WTC11 (cell line): ENCODE measurements around the gene CCDC6. TPM values are rescaled to one million over a fixed set of nuclear protein-coding genes. Genes with fewer than 3 reads are reported as not detected.

Experiments
- ATAC-seq: fragments of 200-7000 bp; cut with Tn5 transposase; 2 replicates; pipeline ENCODE4 v1.10.0; 2021; ENCODE audit warnings: mild to moderate bottlenecking, moderate library complexity
- CTCF ChIA-PET: fragments of 300-600 bp; sonication (Branson Sonifier 250); formaldehyde crosslinking; loops from one replicate; lab custom pipeline; 2021; ENCODE audit warnings: antibody characterized with exemption; lab: Charles Lee
- POLR2A ChIA-PET: fragments of 350-600 bp; sonication (Branson Sonifier 250); formaldehyde crosslinking; loops from one replicate; lab custom pipeline; 2021; ENCODE audit warnings: antibody characterized with exemption; lab: Charles Lee
- DNase-seq: peaks from one replicate; pipeline ENCODE4 v3.0.0; 2021; ENCODE audit warnings: low spot score
- H3K27ac Mint-ChIP-seq: 2 replicates; pipeline ENCODE4 v1.8.0; 2021; ENCODE audit warnings: mixed read lengths
- H3K27me3 Mint-ChIP-seq: 2 replicates; pipeline ENCODE4 v1.8.0; 2021; ENCODE audit warnings: low read depth, mild to moderate bottlenecking, moderate library complexity, mixed read lengths
- H3K36me3 Mint-ChIP-seq: 2 replicates; pipeline ENCODE4 v1.8.0; 2021; ENCODE audit warnings: mixed read lengths
- H3K4me1 Mint-ChIP-seq: 2 replicates; pipeline ENCODE4 v1.8.0; 2022; ENCODE audit warnings: mixed read lengths
- H3K4me3 Mint-ChIP-seq: 2 replicates; pipeline ENCODE4 v1.8.0; 2021; ENCODE audit warnings: mild to moderate bottlenecking, moderate library complexity, mixed read lengths
- H3K9me3 Mint-ChIP-seq: 2 replicates; pipeline ENCODE4 v1.8.0; 2021; ENCODE audit warnings: mixed read lengths
- CREM ChIP-seq: sonication (generic); formaldehyde crosslinking; IDR thresholded peaks from 2 replicates; pipeline ENCODE4 v1.8.1; 2022; ENCODE audit warnings: mild to moderate bottlenecking, missing genetic modification reagents, moderate library complexity
- ESRRA ChIP-seq: sonication (generic); formaldehyde crosslinking; IDR thresholded peaks from 2 replicates; pipeline ENCODE4 v1.8.1; 2022; ENCODE audit warnings: mild to moderate bottlenecking, missing genetic modification reagents, borderline replicate concordance
- FOXP1 ChIP-seq: sonication (generic); formaldehyde crosslinking; IDR thresholded peaks from 2 replicates; pipeline ENCODE4 v1.8.0; 2022; ENCODE audit warnings: missing genetic modification reagents, mild to moderate bottlenecking, moderate library complexity, borderline replicate concordance
- JAZF1 ChIP-seq: fragments of 250-450 bp; sonication (Bioruptor Pico); IDR thresholded peaks from 2 replicates; pipeline ENCODE4 v1.9.0; 2021; ENCODE audit warnings: moderate library complexity, mild to moderate bottlenecking, inconsistent platforms
- MXD4 ChIP-seq: fragments of 250-450 bp; sonication (Bioruptor Pico); IDR thresholded peaks from 2 replicates; pipeline ENCODE4 v1.8.0; 2021; ENCODE audit warnings: mild to moderate bottlenecking, moderate library complexity, borderline replicate concordance
- NFYB ChIP-seq: sonication (generic); formaldehyde crosslinking; conservative IDR thresholded peaks from 2 replicates; pipeline ENCODE4 v1.8.0; 2022; ENCODE audit warnings: low read depth, missing genetic modification reagents
- SP1 ChIP-seq: sonication (generic); formaldehyde crosslinking; conservative IDR thresholded peaks from 2 replicates; pipeline ENCODE4 v1.8.1; 2022; ENCODE audit warnings: missing genetic modification reagents
- TP53 ChIP-seq: sonication (generic); formaldehyde crosslinking; IDR thresholded peaks from 2 replicates; pipeline ENCODE4 v1.8.1; 2023; ENCODE audit warnings: mild to moderate bottlenecking, missing genetic modification reagents
- ZNF138 ChIP-seq: sonication (generic); formaldehyde crosslinking; conservative IDR thresholded peaks from 2 replicates; pipeline ENCODE4 v1.8.1; 2022; ENCODE audit warnings: mild to moderate bottlenecking, moderate library complexity, missing genetic modification reagents
- ZNF317 ChIP-seq: sonication (generic); formaldehyde crosslinking; IDR thresholded peaks from 2 replicates; pipeline ENCODE4 v1.8.1; 2023; ENCODE audit warnings: low read depth, mild to moderate bottlenecking, moderate library complexity, missing genetic modification reagents, borderline replicate concordance
- ZNF396 ChIP-seq: fragments of 250-450 bp; sonication (Bioruptor Pico); IDR thresholded peaks from 2 replicates; pipeline ENCODE4 v1.8.0; 2021; ENCODE audit warnings: mild to moderate bottlenecking, moderate library complexity, borderline replicate concordance
- total RNA-seq: library from RNA; stranded (reverse); gene quantifications from 3 replicates; pipeline ENCODE4 v1.2.3, GENCODE V29; 2021
- TF ChIP-seq, protein P1 (sequence below): sonication (generic); formaldehyde crosslinking; IDR thresholded peaks from 2 replicates; pipeline ENCODE4 v1.8.1; 2023; ENCODE audit warnings: mild to moderate bottlenecking, missing genetic modification reagents, borderline replicate concordance
- TF ChIP-seq, protein P2 (sequence below): sonication (generic); formaldehyde crosslinking; IDR thresholded peaks from 2 replicates; pipeline ENCODE4 v1.8.1; 2023; ENCODE audit warnings: mild to moderate bottlenecking, missing genetic modification reagents
- TF ChIP-seq, protein P3 (sequence below): sonication (generic); formaldehyde crosslinking; IDR thresholded peaks from 2 replicates; pipeline ENCODE4 v1.8.0; 2022; ENCODE audit warnings: missing genetic modification reagents
- TF ChIP-seq, protein P4 (sequence below): fragments of 250-450 bp; sonication (Bioruptor Pico); IDR thresholded peaks from 2 replicates; pipeline ENCODE4 v1.9.0; 2021; ENCODE audit warnings: mild to moderate bottlenecking
- TF ChIP-seq, protein P5 (sequence below): sonication (generic); formaldehyde crosslinking; IDR thresholded peaks from 2 replicates; pipeline ENCODE4 v1.8.1; 2023; ENCODE audit warnings: mild to moderate bottlenecking, missing genetic modification reagents, moderate library complexity

The CCDC6 gene
- total RNA-seq, 1 experiment from 2014 or later: 55.2 TPM

DNA sequence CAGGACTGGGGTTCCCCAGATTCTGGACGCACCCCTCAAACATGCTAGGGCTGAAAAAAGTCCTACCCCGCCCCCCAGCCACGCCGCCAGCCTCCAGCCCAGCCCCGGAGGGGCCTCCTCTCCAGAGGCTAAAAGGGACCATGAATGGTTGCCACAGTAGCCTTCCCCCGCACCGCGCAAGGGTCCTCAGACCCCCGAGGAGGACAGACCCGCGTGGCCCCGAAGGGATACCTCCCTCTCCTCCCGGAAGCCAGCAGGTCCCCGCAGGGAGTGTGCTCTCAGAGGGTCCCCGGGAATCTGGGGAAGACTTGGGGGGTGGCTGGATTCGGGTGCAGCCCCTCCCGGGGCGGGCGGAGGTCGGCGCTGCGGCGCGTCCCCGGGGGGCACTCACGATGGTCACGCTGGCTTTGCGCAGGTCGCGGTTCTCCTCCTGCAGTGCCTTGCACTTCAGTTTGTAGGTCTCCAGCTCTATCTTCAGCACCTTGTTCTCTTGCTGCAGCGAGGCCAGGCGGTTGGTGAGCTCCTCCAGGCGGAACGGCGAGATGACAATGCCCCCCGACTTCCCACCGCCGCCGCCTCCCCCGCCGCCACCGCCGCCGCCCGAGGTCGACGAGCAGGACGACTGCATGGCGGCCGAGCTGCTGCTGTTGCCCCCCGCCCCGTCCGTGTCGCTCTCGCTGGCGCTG is 482 bp downstream of the CCDC6 start (continued):
- TF ChIP-seq, protein P1, sequence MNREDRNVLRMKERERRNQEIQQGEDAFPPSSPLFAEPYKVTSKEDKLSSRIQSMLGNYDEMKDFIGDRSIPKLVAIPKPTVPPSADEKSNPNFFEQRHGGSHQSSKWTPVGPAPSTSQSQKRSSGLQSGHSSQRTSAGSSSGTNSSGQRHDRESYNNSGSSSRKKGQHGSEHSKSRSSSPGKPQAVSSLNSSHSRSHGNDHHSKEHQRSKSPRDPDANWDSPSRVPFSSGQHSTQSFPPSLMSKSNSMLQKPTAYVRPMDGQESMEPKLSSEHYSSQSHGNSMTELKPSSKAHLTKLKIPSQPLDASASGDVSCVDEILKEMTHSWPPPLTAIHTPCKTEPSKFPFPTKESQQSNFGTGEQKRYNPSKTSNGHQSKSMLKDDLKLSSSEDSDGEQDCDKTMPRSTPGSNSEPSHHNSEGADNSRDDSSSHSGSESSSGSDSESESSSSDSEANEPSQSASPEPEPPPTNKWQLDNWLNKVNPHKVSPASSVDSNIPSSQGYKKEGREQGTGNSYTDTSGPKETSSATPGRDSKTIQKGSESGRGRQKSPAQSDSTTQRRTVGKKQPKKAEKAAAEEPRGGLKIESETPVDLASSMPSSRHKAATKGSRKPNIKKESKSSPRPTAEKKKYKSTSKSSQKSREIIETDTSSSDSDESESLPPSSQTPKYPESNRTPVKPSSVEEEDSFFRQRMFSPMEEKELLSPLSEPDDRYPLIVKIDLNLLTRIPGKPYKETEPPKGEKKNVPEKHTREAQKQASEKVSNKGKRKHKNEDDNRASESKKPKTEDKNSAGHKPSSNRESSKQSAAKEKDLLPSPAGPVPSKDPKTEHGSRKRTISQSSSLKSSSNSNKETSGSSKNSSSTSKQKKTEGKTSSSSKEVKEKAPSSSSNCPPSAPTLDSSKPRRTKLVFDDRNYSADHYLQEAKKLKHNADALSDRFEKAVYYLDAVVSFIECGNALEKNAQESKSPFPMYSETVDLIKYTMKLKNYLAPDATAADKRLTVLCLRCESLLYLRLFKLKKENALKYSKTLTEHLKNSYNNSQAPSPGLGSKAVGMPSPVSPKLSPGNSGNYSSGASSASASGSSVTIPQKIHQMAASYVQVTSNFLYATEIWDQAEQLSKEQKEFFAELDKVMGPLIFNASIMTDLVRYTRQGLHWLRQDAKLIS (CRISPR knock-in tag): no peak
- TF ChIP-seq, protein P2, sequence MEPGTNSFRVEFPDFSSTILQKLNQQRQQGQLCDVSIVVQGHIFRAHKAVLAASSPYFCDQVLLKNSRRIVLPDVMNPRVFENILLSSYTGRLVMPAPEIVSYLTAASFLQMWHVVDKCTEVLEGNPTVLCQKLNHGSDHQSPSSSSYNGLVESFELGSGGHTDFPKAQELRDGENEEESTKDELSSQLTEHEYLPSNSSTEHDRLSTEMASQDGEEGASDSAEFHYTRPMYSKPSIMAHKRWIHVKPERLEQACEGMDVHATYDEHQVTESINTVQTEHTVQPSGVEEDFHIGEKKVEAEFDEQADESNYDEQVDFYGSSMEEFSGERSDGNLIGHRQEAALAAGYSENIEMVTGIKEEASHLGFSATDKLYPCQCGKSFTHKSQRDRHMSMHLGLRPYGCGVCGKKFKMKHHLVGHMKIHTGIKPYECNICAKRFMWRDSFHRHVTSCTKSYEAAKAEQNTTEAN: 0 out of 2 replicates have a peak, but pooled peaks have one; percentile 40

DNA sequence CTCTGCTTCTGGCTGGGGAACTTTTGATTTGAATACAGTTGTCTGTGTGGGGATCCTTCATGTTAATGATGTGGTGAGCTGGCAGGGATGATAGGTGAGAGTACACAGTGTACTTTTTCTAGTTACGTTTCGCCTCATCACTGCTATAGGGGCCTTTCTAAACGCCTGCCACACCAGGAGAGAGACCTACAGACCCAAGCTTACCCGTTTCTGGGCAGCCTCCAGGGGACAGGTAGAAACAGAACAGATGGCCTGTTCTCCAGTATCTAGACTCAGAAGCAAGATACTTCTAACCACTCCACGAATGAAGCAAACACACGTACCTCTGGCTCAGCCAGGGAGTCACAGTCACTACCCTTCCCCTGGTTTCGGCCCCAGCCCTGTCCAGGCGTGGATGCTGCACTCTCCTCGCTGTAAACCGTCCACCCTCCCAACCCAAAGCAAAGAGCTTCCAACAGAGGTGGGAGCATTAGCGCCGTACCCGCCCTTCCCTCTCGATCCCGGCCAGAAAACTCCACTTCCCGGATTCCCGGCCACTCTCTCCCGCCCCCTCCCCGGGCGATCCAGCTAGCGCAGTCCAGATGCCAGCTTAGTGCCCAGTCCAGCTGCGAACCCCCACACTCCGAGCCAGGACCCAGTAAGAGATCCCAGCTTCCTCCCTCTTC is 1.2 kb downstream of the CCDC6 start:
- TF ChIP-seq FOXP1: no peak
- TF ChIP-seq, protein P3, sequence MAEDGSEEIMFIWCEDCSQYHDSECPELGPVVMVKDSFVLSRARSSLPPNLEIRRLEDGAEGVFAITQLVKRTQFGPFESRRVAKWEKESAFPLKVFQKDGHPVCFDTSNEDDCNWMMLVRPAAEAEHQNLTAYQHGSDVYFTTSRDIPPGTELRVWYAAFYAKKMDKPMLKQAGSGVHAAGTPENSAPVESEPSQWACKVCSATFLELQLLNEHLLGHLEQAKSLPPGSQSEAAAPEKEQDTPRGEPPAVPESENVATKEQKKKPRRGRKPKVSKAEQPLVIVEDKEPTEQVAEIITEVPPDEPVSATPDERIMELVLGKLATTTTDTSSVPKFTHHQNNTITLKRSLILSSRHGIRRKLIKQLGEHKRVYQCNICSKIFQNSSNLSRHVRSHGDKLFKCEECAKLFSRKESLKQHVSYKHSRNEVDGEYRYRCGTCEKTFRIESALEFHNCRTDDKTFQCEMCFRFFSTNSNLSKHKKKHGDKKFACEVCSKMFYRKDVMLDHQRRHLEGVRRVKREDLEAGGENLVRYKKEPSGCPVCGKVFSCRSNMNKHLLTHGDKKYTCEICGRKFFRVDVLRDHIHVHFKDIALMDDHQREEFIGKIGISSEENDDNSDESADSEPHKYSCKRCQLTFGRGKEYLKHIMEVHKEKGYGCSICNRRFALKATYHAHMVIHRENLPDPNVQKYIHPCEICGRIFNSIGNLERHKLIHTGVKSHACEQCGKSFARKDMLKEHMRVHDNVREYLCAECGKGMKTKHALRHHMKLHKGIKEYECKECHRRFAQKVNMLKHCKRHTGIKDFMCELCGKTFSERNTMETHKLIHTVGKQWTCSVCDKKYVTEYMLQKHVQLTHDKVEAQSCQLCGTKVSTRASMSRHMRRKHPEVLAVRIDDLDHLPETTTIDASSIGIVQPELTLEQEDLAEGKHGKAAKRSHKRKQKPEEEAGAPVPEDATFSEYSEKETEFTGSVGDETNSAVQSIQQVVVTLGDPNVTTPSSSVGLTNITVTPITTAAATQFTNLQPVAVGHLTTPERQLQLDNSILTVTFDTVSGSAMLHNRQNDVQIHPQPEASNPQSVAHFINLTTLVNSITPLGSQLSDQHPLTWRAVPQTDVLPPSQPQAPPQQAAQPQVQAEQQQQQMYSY (CRISPR knock-in tag): peak; percentile 65; the same call in 1 of the 2 replicates
- H3K27me3 Mint-ChIP-seq: no peaks in the 10 kb centered on the region
- CTCF ChIA-PET: interaction anchor here (0.6 to 2.9 kb wide), 9 partner anchors 9 to 83 kb away, joined by 3 to 28 read pairs (median 7); no protein-coding TSS in a partner anchor
- no peaks in the 10 kb centered on the region for H3K36me3 Mint-ChIP-seq
- peak overlapping the region; percentile 92 for H3K27ac Mint-ChIP-seq
- H3K4me3 Mint-ChIP-seq: peak overlapping the region; percentile 98
- DNase-seq (peak; percentile 59), ATAC-seq (peak; percentile 3)
- POLR2A ChIA-PET: interaction anchor here (1.5 to 1.9 kb wide), 5 partner anchors 10 to 195 kb away, joined by 4 to 9 read pairs (median 6); partner anchors contain the start of gene SLC16A9
- peaks cover 71% of the 10 kb centered on the region for H3K4me1 Mint-ChIP-seq
- no peaks in the 10 kb centered on the region for H3K9me3 Mint-ChIP-seq

DNA sequence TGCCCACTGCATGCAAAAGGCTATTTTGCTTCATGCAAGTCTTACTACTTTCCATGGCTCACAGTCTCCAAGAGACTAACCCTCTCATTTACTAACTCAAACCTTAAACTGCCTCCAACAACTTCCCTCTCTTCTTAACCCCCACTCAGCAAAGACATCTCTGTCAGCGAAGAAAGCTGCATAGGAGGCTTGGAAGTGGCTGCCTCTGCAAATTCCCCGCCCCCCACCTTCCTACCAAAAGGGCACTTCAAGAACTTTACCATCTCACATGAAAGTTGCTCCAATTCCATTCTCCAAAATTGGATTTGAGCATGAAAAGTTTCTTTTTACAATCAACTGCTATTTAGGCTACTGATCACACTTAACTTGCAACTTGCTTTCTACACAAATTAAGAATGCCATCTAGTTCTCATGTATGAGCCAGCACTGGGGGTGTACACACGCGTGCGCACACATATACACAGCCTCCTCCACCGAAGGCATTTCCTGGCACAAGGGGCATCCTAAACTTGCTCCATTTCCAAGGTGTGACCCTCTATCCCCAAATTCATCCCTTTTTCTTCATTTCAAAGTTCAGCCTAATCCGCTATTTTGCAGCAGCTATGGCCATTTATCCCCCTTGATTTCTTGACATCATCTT is 1.8 kb downstream of the CCDC6 start:
- Mint-ChIP-seq H3K4me1 (peaks cover 74% of the 10 kb centered on the region), H3K36me3 (no peaks in the 10 kb centered on the region), H3K4me3 (peak overlapping the region; percentile 98), H3K27me3 (no peaks in the 10 kb centered on the region), H3K9me3 (no peaks in the 10 kb centered on the region), H3K27ac (no peak overlapping the region)
- ChIA-PET POLR2A (interaction anchor here (1.8 kb wide), 1 partner anchor 40 kb away, joined by 4 read pairs; no protein-coding TSS in a partner anchor), CTCF (interaction anchor here (0.7 to 2.9 kb wide), 3 partner anchors 8 to 73 kb away, joined by 3 to 28 read pairs (median 28); no protein-coding TSS in a partner anchor)
- ATAC-seq: no peak
- DNase-seq: peak; percentile 39
- TF ChIP-seq MXD4 (CRISPR knock-in tag) (no peak), JAZF1 (CRISPR knock-in tag) (no peak), SP1 (CRISPR knock-in tag) (no peak), ZNF317 (no peak), NFYB (no peak), ZNF396 (CRISPR knock-in tag) (no peak), ESRRA (no peak), ZNF138 (CRISPR knock-in tag) (no peak), CREM (CRISPR knock-in tag) (no peak), TP53 (CRISPR knock-in tag) (no peak)
- TF ChIP-seq, protein P4, sequence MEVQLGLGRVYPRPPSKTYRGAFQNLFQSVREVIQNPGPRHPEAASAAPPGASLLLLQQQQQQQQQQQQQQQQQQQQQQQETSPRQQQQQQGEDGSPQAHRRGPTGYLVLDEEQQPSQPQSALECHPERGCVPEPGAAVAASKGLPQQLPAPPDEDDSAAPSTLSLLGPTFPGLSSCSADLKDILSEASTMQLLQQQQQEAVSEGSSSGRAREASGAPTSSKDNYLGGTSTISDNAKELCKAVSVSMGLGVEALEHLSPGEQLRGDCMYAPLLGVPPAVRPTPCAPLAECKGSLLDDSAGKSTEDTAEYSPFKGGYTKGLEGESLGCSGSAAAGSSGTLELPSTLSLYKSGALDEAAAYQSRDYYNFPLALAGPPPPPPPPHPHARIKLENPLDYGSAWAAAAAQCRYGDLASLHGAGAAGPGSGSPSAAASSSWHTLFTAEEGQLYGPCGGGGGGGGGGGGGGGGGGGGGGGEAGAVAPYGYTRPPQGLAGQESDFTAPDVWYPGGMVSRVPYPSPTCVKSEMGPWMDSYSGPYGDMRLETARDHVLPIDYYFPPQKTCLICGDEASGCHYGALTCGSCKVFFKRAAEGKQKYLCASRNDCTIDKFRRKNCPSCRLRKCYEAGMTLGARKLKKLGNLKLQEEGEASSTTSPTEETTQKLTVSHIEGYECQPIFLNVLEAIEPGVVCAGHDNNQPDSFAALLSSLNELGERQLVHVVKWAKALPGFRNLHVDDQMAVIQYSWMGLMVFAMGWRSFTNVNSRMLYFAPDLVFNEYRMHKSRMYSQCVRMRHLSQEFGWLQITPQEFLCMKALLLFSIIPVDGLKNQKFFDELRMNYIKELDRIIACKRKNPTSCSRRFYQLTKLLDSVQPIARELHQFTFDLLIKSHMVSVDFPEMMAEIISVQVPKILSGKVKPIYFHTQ (CRISPR knock-in tag): no peak
- TF ChIP-seq, protein P5, sequence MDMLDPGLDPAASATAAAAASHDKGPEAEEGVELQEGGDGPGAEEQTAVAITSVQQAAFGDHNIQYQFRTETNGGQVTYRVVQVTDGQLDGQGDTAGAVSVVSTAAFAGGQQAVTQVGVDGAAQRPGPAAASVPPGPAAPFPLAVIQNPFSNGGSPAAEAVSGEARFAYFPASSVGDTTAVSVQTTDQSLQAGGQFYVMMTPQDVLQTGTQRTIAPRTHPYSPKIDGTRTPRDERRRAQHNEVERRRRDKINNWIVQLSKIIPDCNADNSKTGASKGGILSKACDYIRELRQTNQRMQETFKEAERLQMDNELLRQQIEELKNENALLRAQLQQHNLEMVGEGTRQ (CRISPR knock-in tag): no peak
